Kidney (tissue), 14 donors: ENCODE measurements around the gene GPN1. TPM values are rescaled to one million over a fixed set of nuclear protein-coding genes. Genes with fewer than 3 reads are reported as not detected.

ENCODE experiments used
- DNase-seq, 5 donors: peaks; one replicate each; pipeline ENCODE4 v3.0.0-alpha.2; 2013 to 2020
- FAIRE-seq: peaks from 2 replicates; lab custom pipeline; 2012; peaks lifted over from hg19 to GRCh38; lab: Jason Lieb, UNC
- H3K27ac ChIP-seq, 2 donors: one replicate each; pipeline ENCODE4 v1.7.0; 2013; ENCODE audit warnings: low read depth in 2 of 2, low read length in 2 of 2, inconsistent platforms in 1 of 2
- H3K27me3 ChIP-seq: one replicate; pipeline ENCODE4 v1.7.1; 2013; ENCODE audit warnings: low read length, inconsistent platforms; ENCODE audit not compliant: control insufficient read depth, insufficient read depth
- H3K36me3 ChIP-seq, 3 donors: one replicate each; pipeline versions ENCODE4 v1.7.0 to v1.7.1; 2013; ENCODE audit warnings: low read length in 3 of 3, control low read depth in 1 of 3, inconsistent platforms in 1 of 3; ENCODE audit not compliant: insufficient read depth in 3 of 3, control insufficient read depth in 2 of 3
- H3K4me1 ChIP-seq, 3 donors: one replicate each; pipeline versions ENCODE4 v1.7.0 to v1.7.1; 2013; ENCODE audit warnings: low read length in 3 of 3, inconsistent platforms in 1 of 3, low read depth in 1 of 3; ENCODE audit not compliant: control insufficient read depth in 2 of 3, insufficient read depth in 2 of 3
- H3K4me3 ChIP-seq, 3 donors: one replicate each; pipeline versions ENCODE4 v1.7.0 to v1.8.1; 2013; ENCODE audit warnings: low read length in 3 of 3, control low read depth in 1 of 3, inconsistent platforms in 1 of 3
- H3K9ac ChIP-seq, 3 donors: one replicate each; pipeline versions ENCODE4 v1.7.0 to v1.7.1; 2013; ENCODE audit warnings: low read length in 3 of 3, control low read depth in 1 of 3, inconsistent platforms in 1 of 3
- H3K9me3 ChIP-seq, 3 donors: one replicate each; pipeline versions ENCODE4 v1.7.0 to v1.7.1; 2013; ENCODE audit warnings: low read length in 3 of 3, control low read depth in 1 of 3, inconsistent platforms in 1 of 3; ENCODE audit not compliant: control insufficient read depth in 2 of 3, insufficient read depth in 1 of 3
- CTCF ChIP-seq: IDR thresholded peaks from 3 replicates; pipeline ENCODE4 v1.5.1; 2012; ENCODE audit warnings: mild to moderate bottlenecking, moderate library complexity, borderline replicate concordance; ENCODE audit not compliant: insufficient read depth; ENCODE audit errors: extremely low read depth
- intact Hi-C: fragments of 100-400 bp; cut with DNase I; formaldehyde crosslinking; loops from one replicate; pipeline ENCODE4 v1.11.1; 2022
- polyA plus RNA-seq: library from polyadenylated mRNA; stranded (reverse); fragments of 350-450 nt; fragmentation: Illumina TruSeq; extraction: RNeasy Lipid Tissue Mini Kit (QIAGEN cat#74804); gene quantifications from one replicate; pipeline ENCODE4 v1.2.3, GENCODE V29; 2014; ENCODE audit warnings: low read depth, low replicate concordance; ENCODE audit not compliant: insufficient read depth
- total RNA-seq: library from RNA; stranded (reverse); fragmentation: NEBNext Ultra II Directional; extraction: Animal tissue kit (Norgen Biotek cat#: 25700); gene quantifications from one replicate; pipeline ENCODE4 v1.2.1, GENCODE V29; 2021
- donor health status: control.
- donor health status: control.
- donor health status: control.
- donor health status: control.
- donor health status: control.
- donor health status: DM: yes; HTN: yes; CAD: no.
- donor health status: Normal renal cell carcinoma (clear cell type).

GPN1 gene
- total and polyA plus RNA-seq, 2 donors from 2014 or later, result 28.1 to 31.6 TPM

- H3K4me3 ChIP-seq, result peak overlapping the region; percentile 88 to 92 (median 92)
- no peak for TF ChIP-seq CTCF
- H3K27ac ChIP-seq, result peak overlapping the region; percentile 25 to 32
- DNase-seq (peak in 3 of 5 donors; percentile 1 to 59 (median 41)), FAIRE-seq (no peak)
- no peaks in the 10 kb centered on the region for H3K27me3 ChIP-seq
- intact Hi-C loops, result no loop called here
- peak overlapping the region; percentile 10 to 95 (median 75) for H3K9ac ChIP-seq
- peaks cover 5 to 12% (median 7%) of the 10 kb centered on the region in 3 donors for H3K4me1 ChIP-seq
- H3K36me3 ChIP-seq, result no peaks in the 10 kb centered on the region
- H3K9me3 ChIP-seq, result peaks cover 0 to 12% (median 2%) of the 10 kb centered on the region in 3 donors
These were observed 46.6 kb upstream of the GPN1 start for GRCh38 chr2:27582129-27582694.

- H3K4me1 ChIP-seq, result peaks cover 5 to 12% (median 7%) of the 10 kb centered on the region in 3 donors
- DNase-seq (peak; percentile 94 to 98 (median 97)), FAIRE-seq (no peak)
- peaks cover 0 to 7% (median 2%) of the 10 kb centered on the region in 3 donors for H3K9me3 ChIP-seq
- TF ChIP-seq CTCF, result no peak
- intact Hi-C loops, result no loop called here
- peak within 1 kb of the TSS; percentile 88 to 92 (median 92) for H3K4me3 ChIP-seq
- no peaks in the 10 kb centered on the region for H3K36me3 ChIP-seq
- peak within 1 kb of the TSS; percentile 25 to 73 for H3K27ac ChIP-seq
- H3K9ac ChIP-seq, result peak within 1 kb of the TSS; percentile 75 to 95 (median 85)
- H3K27me3 ChIP-seq, result no peaks in the 10 kb centered on the region
These were observed 46.0 kb upstream of the GPN1 start, which contains the start of gene ZNF512 for GRCh38 chr2:27582695-27583389. Gene ZNF512 (plus strand): TSS chr2:27583042. CDS start chr2:27583113, 71 bp downstream.

GRCh38 chr2:27583390-27583915 lies 45.4 kb upstream of the GPN1 start:
- intact Hi-C loops, result no loop called here
- Histone ChIP-seq H3K9me3 (peaks cover 0 to 7% (median 2%) of the 10 kb centered on the region in 3 donors), H3K4me1 (peaks cover 5 to 12% (median 7%) of the 10 kb centered on the region in 3 donors), H3K9ac (peak overlapping the region; percentile 75 to 95 (median 85)), H3K36me3 (no peaks in the 10 kb centered on the region), H3K27ac (peak overlapping the region in 1 of 2 donors; percentile 73), H3K4me3 (peak overlapping the region; percentile 88 to 92 (median 92)), H3K27me3 (no peaks in the 10 kb centered on the region)
- DNase-seq, result no peak
- no peak for FAIRE-seq
- TF ChIP-seq CTCF, result no peak
